Activated CD8-positive, alpha-beta memory T cell treated with anti-CD3 and anti-CD28 coated beads for 48 hours (primary cell): Measurements from ENCODE around the gene SP5.
"Not testable (repeated sequence)": the region's sequence is repeated elsewhere in the genome, so short reads cannot be mapped to it uniquely, and the experiment has no call there.

Source experiments
- DNase-seq, 3 experiments: peaks; one replicate each; pipeline ENCODE4 v3.0.0-alpha.2; 2020; ENCODE audit warnings: low read depth in 2 of 3, low spot score in 2 of 3

Gene SP5

DNA sequence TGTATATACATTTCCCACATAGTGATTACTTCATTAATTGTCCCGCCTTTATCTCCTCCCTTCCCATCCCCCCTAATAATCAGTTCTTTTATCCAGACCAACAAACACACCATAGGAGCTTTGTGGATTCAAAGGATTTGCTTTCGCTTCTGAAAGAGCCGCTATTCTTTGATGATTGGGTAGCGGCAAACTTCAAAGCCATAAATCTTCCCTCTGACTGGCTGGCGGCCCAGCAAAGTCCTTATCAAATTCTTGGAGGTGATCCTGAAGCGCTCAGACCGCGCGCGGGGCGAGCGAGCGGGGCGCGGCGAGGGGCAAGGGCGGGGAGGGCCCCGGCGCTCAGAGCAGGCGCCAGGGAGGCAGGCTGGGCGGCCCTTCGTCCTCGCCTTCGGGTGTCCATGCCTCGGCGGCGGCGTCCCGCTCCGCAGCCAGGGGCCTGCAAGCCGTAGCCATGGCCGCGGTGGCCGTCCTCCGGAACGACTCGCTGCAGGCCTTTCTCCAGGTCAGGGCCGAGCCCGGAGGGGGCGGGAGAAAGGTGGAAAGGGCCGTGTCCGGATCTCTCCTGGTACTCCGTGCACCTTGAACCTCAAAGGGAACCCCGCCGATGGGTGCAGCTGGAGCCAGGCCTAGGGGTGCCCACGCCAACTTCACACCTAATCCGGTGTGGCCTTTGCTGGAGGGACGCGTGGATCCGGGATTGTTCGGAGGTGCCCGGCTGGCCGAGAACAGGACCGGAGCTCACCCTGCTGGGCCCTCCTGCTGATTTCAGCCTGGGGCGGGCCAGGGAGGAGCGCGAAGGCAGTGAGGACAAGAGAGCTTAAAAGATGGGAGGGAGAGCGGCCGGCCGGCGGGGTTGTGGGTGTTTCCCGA lies at the start of gene SP5:
SP5 (plus strand) TSS at position 276 of the 870 bp plus-strand sequence; CDS start at position 452, 176 bp downstream.
- DNase-seq = no peak

DNA sequence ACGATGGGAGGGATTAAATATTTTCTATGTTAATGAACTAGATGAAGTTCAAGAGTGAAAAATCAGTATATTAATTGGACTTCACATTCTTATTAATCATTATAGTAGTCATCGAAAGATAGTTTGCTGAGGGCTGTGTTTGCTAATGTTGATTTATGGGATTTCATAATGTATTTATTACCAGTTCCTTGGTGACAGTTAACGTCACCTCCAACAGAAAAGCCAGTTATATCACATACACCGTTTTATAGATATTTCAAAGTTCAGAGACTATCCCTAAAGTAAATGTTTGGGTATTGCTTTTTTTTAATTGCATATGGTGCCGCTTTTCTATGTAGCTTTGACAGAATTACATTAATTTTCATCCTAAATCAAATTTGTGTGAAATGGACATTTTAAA lies 49.4 kb upstream of the SP5 start:
- DNase-seq = no peak

GRCh38 chr2:170669909-170670308 lies 45.2 kb upstream of the SP5 start:
- DNase-seq = no peak

DNA sequence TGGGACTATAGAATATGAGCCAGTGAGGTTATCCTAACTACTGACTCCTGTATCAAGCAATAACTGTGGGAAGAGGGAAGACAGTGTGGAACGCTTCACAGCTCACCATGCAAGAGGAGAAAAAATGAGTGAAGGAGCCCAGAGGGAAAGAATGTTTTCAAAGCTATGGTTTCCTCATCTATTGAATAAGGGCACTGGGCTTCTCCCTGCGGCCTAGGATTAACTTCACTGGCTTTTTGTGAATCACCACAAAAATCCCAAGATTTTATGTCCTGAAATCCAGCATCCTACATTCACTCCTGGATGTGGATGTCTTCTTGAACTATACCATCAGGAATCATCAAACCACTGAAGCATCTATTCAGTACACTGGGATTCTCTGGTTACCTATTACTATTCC lies 44.5 kb upstream of the SP5 start:
- no peak for DNase-seq

DNA sequence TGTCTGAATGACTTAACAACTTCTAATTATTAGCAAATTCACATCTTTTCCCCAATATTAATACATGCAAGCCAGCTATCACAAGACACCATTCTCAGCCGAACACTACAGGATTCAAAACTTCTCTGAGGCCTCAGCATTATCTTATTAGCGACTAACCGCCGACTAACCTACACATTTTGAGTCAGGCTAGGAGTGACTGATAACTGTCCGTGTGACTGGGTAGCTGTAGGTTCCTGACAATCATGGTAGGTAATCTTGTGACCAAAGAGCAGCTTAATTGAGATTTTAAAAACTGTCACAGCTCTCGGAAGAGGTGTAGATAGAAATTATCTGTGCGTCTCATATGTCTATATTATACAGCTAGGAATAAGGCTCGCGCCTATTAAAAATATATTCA lies 44.1 kb upstream of the SP5 start:
- DNase-seq = no peak

DNA sequence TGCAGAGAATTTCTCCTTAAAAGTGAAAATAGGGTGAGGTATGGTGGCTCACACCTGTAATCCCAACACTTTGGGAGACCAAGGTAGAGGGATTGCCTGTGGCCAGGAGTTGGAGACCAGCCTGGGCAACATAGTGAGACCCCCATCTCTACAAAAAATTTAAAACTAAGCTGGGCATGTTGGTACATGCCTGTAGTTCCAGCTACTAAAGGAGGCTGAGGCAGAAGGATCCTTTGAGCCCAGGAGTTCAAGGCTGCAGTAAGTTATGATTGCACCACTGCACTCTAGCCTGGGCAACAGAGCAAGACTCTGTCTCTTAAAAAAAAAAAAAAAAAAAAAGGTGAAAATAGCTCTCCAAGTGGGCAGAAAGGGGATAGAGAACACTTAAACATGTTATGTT lies 40.9 kb upstream of the SP5 start:
- DNase-seq = not testable (repeated sequence)

DNA sequence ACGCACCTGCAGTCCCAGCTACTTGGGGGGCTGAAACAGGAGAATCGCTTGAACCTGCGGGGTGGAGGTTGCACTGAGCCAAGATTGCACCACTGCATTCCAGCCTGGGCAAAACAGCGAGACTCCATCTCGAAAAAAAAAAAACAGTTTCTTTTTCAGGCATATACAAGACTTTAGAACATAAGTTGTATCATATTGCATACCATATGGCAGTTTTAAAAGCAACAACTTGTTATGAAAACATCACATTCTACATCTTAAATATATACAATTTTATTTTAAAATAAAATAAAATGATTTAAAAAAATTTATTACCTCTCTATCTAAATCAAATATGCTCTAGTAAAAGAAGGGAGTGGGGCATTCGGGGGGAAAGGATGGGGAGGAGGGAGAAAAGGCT lies 39.4 kb upstream of the SP5 start:
- DNase-seq = no peak

GRCh38 chr2:170679607-170680079 lies 35.5 kb upstream of the SP5 start:
- DNase-seq = no peak

DNA sequence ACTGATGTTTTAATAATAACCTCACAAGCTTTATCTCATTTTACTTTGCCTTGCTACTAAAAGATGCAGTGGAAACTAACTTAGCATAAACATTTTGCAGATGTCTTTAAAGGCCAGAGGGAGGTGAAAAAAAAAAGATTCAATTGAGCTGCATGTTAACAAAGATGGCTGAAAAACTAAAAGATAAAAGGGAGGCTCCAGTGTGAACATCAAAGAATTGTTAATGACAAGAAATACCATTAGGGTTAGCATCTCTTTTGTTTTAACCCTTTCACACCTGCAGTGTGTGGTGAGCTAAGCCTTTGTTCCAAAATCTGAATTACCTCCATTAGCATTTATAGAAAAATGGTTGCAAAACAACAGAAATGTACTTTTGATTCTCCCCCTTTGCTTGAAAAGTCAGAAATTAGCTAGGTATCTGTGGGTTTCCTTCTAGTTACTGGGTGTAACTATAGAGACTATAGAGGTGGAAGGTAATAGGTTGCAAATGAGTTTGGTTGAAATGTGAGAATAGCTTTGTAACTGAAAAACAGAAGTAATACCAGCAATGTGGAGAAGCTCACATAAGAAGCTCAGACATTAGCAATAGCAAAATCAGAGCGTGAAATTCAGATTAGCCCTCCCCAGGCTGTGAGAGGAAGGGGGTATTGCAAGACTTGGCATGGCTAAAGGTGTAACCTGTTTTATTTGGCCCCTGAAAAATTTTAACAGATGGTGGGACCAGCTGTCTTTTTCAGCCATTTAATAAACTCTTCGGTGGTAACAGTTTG lies 34.8 kb upstream of the SP5 start:
- DNase-seq = no peak

DNA sequence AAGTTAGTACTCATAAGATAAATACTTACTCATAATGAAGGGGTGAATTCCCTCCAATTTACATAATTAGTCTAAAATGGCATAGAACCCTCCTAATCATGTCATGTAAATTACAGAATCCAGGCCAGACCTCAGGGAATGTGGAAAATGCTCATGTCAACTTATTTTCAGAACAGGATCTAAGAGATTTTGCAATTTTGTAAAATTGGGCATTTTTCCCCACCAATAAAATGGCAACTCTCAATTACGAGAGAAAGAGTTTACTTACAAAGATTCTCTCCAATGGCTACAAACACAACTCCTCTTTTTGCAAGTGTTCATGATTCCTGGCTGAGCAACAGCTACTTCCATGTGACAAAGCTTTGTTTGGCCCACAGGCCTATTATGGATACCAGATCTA lies 33.8 kb upstream of the SP5 start:
- DNase-seq = no peak

DNA sequence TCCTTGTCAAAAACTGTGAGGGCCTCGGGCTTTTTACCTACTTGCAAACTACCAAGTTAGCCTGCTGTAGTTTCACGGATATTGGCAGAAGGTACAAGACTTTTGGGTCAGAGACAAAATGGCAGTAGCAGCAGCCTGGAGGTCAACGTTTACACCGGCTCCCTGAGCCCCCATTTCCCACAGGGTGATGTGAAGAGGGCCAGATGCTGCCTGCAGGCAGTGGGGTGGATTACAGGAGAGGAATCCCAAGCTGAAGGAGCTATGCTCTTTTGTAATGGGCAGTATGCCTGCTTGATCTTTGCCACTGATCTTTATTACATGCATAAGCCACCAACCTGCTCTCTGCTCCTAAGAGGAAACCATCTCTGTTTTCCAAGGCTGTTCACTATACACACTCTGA lies 29.5 kb upstream of the SP5 start:
- DNase-seq = no peak

DNA sequence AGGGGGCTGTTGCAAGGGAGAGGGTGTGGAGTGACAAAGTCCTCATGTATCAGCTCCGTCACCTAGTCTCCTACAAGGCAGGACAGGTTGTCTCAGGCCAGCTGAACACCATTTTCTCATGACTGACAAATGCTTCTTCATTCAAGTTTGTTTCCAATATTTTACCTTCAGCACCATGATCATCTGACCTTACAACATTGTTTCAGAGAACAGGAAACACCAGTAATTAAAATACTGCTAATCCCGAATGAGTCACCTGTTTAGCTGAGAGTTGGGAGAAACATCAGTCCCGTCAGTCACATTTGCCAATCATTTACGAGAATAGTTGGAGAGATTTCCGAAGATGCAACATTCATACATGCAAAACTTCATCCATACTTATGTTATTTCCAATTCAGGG lies 25.7 kb upstream of the SP5 start:
- no peak for DNase-seq

- DNase-seq = no peak
These were observed 24.5 kb upstream of the SP5 start for GRCh38 chr2:170690640-170691039.

DNA sequence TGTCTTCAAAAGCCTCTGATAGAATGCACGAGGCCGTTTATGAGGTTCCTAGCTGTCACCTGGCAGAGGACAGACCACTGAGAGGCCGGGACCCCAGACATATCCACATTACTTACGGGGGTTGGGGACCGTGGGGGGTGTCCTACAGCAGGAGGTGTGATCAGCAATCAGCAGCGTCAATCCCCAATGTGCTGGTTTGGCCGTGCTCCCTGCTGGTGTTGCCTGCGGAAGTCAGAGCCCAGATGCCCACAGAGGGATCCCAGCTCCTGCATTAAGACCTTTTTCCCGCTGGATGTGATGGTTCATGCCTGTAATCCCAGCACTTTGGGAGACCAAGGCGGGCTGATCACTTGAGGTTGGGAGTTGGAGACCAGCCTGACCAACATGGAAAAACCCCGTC lies 20.8 kb upstream of the SP5 start:
- no peak for DNase-seq

- no peak for DNase-seq
These were observed 19.4 kb upstream of the SP5 start for GRCh38 chr2:170695521-170696410.

GRCh38 chr2:170696948-170697347 lies 18.2 kb upstream of the SP5 start:
- no peak for DNase-seq

- no peak for DNase-seq
These were observed 14.1 kb upstream of the SP5 start for GRCh38 chr2:170701011-170701410.

DNA sequence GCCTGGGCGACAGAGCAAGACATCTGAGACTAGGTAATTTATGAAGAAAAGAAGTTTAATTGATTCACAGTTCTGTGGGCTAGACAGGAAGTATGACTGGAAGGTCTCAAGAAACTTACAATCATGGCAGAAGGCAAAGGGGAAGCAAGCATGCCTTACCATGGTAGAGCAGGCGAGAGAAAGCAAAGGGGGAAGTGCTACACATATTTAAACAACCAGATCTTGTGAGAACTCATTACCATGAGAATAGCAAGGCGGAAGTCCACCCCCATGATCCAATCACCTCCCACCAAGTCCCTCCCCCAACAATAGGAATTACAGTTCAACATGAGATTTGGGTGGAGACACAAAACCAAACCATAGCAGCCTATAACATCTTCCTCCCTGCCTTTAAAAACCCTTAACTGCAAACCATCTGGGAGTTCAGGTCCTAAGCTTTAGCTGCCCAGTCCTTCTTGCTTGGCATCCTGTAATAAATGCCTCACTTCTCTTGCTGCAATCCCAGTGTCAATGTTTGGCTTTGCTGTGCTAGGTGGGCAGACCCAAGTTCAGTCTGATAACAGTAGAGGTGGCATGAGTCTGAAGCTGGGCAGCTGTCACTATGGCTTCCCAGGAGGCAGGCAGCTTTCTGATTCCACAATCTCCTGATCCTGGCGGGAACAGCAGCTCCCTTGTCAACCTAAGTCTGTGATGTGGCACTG lies 11.2 kb upstream of the SP5 start:
- no peak for DNase-seq

GRCh38 chr2:170707821-170708795 lies 7.0 kb upstream of the SP5 start:
- no peak for DNase-seq

GRCh38 chr2:170710609-170710979 lies 4.5 kb upstream of the SP5 start:
- no peak for DNase-seq
